ENCODE data around the gene ELP5.
A peak's percentile ranks its signal among the peaks of the same experiment; 100 is the strongest.

Gene ELP5

DNA sequence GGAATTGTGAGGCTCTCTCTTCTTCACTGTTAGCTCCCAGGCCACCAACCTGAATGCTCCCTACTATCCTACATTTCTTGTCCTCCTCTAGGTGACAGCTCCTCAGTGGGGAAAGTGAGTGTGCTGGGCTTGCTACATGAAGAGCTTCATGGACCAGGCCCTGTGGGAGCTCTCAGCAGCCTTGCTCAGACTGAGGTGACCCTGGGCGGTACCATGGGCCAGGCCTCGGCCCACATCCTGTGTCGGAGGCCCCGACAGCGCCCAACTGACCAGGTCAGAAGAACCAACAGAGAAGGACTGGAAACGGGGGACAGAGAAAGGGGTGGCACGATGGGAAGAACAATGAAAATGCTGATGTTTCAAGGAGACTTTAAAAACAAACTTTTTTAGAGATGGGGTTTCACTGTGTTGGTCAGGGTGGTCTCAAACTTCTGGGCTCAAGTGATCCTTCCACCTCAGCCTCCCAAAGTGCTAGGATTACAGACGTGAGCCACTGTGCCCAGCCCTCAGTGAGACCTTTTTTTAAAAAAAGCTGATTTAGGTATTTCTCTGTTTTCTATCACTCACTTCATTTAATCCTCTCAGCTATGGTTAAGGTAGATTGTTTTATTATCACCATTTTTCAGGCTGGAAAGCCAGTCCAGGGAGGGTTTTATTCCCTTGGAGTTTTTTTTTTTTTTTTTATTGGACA is 4.9 kb downstream of the ELP5 start:
- no peak for DNase-seq (ENCODE audit: low read depth)

DNA sequence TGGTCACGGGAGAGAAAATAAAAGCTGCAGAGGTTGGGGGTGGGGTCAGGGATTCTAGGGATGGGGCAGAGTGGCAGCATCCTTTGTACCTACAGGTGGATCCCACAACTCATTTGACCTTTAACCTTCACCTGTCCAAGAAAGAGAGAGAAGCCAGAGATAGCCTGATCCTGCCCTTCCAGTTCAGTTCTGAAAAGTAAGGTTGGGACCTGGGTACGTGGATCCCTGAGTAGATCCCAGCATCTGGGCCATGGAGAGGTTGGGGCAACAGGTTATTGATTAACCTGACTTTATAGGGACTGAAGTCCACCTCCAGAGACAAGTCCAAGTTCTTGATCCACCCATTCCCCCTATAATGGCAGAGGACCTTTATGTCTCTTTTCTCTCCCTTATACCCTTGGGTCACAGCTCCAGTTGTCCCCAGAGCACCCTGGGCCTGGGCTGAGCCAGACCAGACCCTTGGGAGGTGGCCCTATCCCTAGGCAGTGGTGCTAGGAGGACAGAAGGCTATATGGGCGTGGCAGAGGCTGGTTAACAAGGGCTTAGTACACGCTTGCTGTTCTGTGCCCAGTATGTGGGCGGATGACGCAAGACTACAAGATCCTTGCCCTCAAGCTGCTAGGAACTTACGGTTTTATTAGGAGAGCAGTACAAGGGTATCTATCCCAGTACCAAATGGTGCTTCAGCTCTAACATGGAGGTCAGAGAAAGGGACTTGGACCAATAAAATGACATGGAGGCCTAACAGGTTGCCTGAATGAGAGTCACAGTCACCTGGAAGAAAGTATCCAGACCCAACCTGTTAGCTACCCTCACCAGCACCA is 6.9 kb downstream of the ELP5 start:
- DNase-seq (ENCODE audit: low read depth): no peak

DNA sequence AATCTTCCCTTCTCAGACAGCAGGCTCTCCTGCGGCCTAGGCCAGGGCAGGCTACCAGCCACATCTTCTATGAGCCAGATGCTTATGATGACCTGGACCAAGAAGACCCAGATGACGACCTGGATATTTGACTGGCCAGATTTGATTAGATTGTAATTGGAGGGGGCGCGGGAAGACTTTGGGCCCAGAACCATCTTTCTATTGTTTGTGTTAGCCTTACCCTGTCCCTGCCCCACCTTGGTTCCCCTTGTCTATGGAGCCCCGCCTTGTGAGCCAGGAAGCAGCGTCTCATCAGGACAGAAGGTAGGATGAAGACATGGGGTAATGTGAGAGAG is 7.5 kb downstream of the ELP5 start:
- DNase-seq (ENCODE audit: low read depth): no peak

DNA sequence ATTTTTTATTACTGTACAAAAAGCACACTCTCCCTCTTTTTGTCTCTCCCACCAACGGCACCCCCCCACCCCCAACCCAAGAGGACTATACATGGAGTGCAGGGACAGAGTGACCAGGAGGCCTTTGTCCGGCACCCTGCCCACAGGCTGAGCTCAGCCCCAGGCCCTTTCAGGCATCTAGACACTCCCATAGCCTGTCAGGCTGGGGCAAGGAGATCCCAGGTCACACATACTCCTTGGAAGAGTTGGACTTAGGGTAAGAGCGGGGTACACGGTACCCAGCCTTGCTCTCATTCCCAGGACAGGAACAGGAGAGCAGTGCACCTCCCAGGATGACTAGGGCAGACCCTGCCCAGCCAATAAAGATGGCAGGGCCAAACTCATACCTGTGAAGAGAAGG is 8.1 kb downstream of the ELP5 start:
- DNase-seq (ENCODE audit: low read depth): no peak

DNA sequence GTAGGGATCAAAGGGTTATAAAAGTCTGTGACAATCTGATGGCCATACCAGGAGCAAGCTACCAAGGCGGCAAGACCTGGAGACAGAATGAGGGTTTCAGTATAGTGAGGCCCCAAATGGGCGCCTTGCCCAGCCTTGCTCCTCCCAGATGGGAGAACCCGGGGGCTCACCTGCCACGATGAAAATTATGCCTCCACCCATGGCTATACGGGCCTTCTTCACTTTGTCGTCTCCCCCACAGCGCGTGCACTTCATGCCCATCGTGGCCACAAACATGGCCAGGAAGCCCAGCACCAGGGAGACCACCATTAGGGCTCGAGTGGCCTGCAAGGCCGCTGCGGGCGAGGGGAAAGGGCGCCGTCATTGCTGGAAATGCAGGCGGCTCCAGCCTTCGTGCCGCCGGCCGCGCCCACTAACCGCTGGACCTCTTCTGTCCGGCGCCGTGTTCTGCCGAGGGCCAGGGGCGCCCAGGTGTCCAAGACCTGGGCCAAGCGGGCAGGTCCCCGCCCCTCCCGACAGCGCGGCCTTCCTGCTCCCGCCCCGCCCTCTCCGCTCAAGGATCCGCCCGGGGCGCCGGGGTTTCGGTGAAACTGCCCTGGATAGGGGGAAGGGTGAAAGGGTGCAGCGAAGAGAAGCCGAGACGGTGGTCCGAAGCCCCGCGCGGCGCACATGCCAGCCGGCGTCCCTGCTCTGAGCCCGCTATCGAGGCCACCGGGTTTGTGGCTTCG is 8.8 kb downstream of the ELP5 start:
- no peak for DNase-seq (ENCODE audit: low read depth)

DNA sequence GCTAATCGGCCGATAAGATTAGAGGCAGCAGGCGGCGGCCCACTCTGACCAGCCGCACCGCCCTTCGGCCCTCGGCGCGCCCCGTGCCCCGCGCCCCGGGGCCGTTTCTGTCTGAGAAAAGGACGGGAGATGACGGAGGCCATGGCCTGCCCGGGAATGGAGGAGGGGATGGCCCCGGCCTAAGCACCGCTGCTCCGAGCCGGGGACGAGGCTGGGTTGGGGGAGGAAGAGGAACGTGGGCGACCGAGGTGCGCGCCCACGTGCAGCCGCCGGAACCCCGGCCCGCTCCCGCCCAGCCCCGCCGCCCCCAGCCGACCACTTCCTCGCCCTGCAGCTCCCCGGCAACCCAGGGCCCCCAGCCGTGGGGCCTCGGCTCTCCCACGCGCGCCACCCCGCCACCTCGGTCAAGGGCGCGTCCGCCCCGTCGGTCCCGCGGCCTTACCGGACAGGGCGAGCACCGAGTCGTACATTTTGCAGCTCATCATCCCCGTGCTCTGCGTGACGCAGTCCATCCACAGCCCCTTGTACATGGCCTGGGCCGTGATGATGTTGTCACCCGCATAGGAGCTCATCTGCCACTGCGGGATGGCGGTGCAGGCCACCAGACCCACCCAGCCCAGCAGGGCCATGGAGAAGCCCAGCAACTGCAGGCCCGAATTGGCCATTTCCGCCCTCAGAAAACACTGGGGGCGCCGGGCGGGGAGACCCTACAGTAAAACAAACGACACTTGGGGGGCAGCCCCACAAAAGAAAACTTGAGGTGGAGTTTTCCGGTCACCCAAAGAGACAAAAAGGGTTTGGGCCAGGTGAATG is 9.6 kb downstream of the ELP5 start:
- no peak for DNase-seq (ENCODE audit: low read depth)

DNA sequence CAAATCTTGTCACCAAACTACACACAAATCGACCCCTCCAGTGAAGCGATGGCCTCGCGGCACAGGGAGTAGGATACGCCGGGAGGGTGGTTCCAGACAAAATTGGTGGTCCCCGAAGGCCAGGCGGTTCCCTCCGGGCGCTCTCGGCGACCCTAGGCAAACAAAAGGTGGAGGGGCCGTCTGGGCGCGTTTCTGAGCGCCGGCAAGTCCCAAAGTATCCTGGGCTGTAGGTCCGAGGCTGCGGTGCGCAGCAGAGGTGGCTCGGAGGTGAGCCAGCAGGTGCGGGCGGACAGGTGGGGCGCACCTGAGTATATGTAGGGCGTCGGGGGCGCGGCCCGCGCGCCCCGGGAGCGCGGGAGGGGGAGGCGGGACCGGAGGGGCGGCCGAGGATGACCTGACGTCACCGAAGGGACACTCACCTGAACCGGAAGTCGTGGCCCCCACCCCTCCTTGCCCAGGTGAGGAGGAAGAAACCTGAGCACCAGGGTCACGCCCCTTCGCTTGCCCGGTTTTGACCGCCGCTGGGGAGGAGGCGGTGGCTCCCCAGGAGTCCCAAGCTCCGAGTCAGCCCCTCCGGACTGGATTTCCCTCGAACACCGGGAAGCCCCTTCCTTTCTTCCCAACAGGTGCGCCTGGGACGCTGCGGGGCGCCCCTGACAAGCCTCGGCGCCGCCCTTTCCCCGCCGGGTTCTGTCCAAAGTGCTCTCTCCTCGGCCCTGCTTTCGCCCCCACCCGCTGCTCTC is 10.3 kb downstream of the ELP5 start, which contains the start of gene CLDN7:
Gene CLDN7, minus strand, starts transcription at position 287 of the 743 bp plus-strand sequence. CDS start 435 bp downstream, outside the sequence.
- DNase-seq (ENCODE audit: low read depth): no peak

DNA sequence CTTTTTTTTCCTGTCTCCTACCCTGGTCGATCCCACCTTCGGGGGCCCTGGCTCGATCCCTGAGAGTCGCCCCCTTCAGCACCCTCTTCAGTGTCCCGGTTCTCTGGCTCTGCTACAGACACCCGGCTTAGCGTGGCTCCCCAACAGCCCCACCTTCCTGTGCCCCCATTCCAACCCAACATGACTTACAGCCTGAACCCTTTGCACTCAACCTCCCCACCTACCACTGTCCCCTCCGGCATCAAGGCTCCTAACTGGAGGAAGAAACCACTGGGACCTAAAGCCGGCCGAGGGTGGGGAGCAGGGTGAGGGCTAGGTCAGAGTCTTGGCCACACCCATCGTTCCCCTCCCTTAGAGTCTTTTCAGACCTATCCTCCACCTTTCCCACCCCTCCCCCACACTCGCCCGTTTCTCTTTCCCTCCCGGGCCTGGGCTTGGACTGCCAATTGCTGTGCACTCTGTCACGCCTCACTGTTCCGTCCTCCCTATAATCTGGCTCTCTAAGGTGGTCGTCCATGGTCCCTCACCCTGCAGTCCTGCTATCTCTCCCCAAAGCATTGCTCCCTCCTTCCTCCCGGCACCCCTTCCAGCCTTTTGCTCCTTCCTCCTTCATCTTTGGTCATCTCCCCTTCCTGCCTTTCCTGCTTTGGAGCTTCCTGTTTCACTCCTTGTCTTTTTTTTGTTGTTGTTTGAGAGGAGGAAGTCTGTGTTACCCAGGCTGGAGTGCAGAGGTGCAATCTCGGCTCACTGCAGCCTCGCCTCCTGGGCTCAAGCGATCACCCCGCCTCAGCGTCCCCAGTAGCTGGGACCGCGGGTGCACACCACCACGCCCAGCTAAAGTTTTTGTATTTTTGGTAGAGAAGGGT is 11.2 kb downstream of the ELP5 start:
- DNase-seq (ENCODE audit: low read depth): no peak

DNA sequence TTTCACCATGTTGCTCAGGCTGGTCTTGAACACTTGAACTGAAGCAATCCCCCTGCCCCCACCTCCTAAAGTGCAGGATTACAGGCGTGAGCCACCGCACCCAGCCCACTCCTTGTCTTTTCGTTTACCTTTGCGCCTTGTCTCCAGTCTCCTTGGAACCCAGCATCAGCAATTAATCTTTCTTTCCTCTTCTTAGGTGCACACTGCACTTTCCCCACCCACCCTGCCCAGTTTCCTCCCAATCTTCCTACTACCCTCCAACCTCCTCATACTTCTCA is 11.7 kb downstream of the ELP5 start:
- DNase-seq (ENCODE audit: low read depth): no peak

DNA sequence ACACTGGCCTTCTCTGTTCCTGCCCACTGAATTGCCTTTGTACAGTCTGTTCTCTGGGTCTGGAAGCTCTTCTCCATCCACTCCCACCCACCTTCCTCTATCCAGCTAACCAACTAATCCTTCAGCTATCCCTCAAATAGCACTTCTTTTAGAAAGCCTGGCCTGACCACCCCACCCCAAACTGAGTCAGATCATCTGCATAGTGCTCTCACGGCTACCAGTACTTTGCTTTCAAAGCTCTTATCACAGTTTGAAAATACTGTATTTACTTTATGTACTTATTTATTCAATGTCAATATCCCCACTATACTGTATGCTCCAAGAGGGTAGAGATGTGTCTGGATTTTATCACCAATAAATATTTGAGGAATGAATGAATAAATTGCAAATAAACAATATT is 14.8 kb downstream of the ELP5 start:
- DNase-seq (ENCODE audit: low read depth): no peak

DNA sequence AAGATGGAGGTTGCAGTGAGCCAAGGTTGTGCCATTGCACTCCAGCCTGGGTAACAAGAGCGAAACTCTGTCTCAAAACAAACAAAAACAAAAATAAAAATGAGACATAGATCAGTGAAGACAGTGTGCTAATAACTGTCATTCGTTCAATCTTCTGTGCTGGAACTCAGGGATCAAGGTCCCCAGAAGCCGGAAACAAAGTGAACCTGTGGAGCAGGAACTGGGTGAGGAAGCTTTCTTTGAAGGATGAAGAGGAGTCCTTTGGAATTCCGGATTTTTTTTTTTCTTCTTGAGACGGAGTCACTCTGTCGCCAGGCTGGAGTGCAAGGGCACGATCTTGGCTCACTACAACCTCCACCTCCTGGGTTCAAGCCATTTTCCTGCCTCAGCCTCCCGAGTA is 27.4 kb downstream of the ELP5 start:
- no peak for DNase-seq (ENCODE audit: low read depth)

DNA sequence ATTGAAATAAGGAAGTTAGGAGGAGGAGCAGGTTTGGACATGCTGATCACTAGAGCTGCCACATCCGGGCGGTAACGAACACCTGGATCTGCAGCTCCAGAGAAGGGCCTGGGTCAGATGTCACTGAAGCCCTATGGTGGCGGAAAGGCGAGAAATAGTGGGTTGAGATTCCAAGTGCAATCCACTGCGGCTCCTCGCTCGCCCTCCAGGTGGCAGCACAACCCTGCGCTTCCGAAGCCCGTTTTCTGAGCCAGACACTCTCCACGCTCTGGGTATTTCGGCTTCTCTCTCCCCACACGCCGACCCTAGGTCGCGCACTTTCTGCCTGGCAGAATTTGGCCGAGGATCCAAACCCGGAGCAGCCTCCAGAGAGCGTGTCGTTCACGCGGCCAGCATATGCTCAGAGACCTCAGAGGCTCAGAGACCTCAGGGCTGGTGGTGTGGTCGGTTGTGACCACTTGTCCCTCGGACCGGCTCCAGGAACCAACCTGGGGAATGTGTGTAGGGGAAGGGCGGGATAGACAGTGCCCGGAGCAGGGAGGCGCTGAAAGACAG is 28.6 kb downstream of the ELP5 start:
- peak; percentile 69 for DNase-seq (ENCODE audit: low read depth)

DNA sequence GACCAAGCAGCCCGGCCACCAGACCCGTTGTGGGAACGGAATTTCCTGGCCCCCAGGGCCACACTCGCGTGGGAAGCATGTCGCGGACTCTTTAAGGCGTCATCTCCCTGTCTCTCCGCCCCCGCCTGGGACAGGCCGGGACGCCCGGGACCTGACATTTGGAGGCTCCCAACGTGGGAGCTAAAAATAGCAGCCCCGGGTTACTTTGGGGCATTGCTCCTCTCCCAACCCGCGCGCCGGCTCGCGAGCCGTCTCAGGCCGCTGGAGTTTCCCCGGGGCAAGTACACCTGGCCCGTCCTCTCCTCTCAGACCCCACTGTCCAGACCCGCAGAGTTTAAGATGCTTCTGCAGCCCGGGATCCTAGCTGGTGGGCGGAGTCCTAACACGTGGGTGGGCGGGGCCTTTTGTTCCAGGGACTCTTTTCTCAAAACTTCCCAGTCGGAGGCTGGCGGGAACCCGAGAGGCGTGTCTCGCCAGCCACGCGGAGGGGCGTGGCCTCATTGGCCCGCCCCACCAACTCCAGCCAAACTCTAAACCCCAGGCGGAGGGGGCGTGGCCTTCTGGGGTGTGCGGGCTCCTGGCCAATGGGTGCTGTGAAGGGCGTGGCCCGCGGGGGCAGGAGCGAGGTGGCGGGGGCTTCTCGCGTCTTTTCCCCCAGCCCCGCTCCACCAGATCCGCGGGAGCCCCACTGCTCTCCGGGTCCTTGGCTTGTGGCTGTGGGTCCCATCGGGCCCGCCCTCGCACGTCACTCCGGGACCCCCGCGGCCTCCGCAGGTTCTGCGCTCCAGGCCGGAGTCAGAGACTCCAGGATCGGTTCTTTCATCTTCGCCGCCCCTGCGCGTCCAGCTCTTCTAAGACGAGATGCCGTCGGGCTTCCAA is 29.3 kb downstream of the ELP5 start, which contains the start of gene SLC2A4:
Gene SLC2A4, plus strand, starts transcription at position 645 of the 879 bp plus-strand sequence. Its CDS starts 217 bp downstream, at position 862.
- peak; percentile 77 for DNase-seq (ENCODE audit: low read depth)

DNA sequence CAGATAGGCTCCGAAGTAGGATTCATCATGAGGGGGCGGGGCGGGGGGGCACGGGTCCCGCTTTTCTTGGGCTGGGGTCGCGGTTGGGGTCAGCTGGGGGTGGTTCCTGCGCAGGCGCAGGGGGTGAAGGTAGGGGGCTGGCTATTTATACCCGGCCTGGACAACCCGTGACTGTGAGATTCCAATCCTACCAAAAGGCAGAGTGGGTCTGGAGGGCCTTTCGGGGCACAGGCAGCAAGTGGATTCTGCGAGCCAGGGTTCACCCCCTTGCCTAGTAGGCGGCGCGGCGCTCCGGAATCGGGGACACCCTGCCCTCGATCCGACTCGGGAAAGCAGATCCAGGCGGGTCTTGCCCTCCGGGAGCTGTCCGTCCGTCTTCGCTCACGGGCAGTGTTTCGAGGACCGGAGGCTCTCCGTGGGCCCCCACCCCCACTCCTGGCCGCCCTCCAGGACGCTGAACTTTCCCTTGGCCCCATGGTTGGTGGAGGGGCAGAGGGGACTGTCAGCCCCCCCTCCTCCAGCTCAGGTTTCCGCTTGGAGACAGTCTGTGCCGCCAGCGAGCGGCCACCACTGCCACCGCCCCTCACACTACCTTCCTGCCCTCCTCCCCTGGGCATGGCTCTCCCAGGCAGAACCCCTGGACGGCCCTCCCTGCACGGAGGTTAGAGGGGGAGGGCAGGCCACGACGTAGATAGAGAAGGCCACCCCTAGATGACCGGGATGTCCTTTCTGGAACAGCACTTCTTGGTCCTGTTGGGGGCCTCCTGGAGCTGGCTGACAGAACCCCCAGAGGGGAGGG is 30.1 kb downstream of the ELP5 start:
- DNase-seq (ENCODE audit: low read depth): no peak

DNA sequence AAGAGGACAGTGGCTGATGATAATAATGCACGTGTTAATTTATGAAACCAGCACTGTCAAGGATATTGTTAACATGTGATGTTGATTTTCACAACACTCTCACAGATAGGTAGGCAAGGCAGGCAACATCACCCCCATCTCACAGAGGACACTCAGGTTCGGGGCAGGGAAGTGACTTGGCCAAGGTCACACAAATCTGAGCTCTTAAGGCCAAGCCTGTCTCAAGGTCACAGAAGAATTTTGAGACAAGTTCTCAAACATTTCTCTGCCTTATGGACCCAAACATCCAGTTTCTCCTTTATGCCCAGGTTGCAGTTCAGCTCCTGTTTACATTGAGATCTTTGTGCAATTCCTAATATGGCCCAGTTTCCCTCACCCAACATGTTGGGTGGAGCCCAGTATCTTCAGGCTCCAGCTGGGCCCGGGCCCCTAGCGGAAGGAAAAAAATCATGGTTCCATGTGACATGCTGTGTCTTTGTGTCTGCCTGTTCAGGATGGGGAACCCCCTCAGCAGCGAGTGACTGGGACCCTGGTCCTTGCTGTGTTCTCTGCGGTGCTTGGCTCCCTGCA is 30.8 kb downstream of the ELP5 start:
- no peak for DNase-seq (ENCODE audit: low read depth)

DNA sequence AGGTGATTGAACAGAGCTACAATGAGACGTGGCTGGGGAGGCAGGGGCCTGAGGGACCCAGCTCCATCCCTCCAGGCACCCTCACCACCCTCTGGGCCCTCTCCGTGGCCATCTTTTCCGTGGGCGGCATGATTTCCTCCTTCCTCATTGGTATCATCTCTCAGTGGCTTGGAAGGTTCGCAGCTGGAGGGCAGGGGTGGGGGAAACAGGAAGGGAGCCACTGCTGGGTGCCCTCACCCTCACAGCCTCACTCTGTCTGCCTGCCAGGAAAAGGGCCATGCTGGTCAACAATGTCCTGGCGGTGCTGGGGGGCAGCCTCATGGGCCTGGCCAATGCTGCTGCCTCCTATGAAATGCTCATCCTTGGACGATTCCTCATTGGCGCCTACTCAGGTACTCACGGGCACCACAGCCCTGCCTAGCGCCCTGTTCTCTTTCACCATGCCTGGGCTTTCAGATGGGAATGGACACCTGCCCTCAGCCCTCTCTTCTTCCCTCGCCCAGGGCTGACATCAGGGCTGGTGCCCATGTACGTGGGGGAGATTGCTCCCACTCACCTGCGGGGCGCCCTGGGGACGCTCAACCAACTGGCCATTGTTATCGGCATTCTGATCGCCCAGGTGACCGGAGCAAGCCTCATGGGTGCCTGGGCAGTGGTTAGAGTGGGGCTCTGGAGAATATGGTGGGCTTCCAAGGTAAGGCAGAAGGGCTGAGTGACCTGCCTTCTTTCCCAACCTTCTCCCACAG is 31.6 kb downstream of the ELP5 start:
- DNase-seq (ENCODE audit: low read depth): no peak

DNA sequence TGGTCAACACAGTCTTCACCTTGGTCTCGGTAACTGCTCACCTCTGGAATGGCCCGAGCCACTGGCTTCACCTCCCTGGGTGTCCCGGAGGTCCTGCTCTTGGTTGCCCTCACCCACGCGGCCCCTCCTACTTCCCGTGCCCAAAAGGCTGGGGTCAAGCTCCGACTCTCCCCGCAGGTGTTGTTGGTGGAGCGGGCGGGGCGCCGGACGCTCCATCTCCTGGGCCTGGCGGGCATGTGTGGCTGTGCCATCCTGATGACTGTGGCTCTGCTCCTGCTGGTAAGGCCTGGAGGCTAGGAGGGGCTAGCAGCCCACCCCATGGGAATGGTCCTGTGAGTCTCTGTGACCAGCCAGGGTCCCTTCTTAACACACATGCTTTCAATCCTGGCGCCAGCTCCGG is 32.9 kb downstream of the ELP5 start:
- no peak for DNase-seq (ENCODE audit: low read depth)

Data from stimulated activated CD8-positive, alpha-beta memory T cell treated with anti-CD3 and anti-CD28 coated beads, Interleukin-15, amount 100 ng/mL, for 24 hours (primary cell).